ENCODE results near the gene DDX6.

DNA sequence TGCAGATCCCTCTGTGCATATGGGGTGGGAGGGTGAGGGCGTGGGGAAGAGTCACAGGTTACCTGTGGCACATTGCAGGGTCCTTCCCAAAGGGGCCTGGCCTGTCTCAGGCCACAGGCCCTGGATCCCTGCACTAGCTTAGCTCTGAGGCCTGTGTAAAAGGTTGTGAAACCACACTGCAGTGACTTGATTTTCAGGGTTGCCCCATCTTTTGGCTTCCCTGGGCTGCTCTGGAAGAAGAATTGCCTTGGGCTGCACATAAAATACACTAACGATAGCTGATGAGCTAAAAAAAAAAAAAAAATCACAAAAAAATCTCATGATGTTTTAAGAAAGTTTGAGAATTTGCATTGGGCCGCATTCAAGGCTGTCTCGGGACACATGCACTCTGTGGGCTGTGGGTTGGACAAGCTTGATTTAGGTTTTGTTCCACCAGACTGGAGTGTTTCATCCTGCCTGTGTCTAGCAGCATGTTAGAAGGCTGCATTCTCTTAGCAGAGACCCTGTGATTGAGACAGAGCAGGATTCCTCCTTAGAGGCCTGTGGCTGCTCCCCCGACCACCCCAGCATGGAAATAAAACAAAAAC, 75.6 kb downstream of the DDX6 start:
- TF ChIP-seq POLR2A (IDR thresholded peaks at IDR 0.05; ENCODE audit: low read depth, low read length) (no peak), POLR2AphosphoS5 (IDR thresholded peaks at IDR 0.05; ENCODE audit: low read depth, low read length) (no peak), SPI1 (IDR thresholded peaks at IDR 0.05; ENCODE audit: low read depth, low read length) (no peak)

Data from GM12891 (cell line).